KOPT-K1 (cell line): ENCODE results near the gene NUBP1.

ENCODE experiments used
- H3K27ac ChIP-seq: fragments of 200-600 bp; sonication (generic); 2 replicates; pipeline ENCODE4 v1.5.1; 2016; ENCODE audit warnings: antibody characterized with exemption, mild to moderate bottlenecking, low read depth, low read length; ENCODE audit not compliant: poor library complexity, severe bottlenecking
- H3K36me3 ChIP-seq: fragments of 200-600 bp; sonication (generic); 2 replicates; pipeline ENCODE4 v1.5.1; 2017; ENCODE audit warnings: antibody characterized with exemption, mild to moderate bottlenecking, low read length, moderate library complexity; ENCODE audit not compliant: insufficient read depth
- H3K9me3 ChIP-seq: fragments of 200-600 bp; sonication (generic); 2 replicates; pipeline ENCODE4 v1.5.1; 2017; ENCODE audit warnings: antibody characterized with exemption, low read length, mild to moderate bottlenecking; ENCODE audit not compliant: insufficient read depth, poor library complexity, severe bottlenecking

NUBP1 gene

DNA sequence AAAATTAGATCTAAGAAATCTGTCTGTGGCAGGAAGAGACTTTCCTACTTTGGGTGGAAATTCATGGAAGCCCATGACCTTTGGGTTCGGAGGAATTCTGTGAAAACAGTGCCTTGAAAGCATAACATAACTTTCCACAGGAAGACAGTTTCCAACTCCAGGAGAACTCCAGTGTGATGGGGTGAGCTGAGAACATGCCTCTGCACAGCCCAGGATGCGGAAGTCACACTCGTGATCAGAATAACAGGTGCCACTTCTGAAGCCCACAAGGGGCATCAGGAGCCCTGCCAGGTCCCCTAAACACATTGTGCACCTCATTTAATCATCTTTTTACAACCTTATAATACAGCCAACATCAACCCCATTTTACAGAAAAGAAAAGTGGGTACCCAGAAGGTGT, 65.2 kb downstream of the NUBP1 start:
- Histone ChIP-seq H3K9me3 (peaks cover 8% of the 10 kb centered on the region), H3K36me3 (no peaks in the 10 kb centered on the region), H3K27ac (no peak overlapping the region)

DNA sequence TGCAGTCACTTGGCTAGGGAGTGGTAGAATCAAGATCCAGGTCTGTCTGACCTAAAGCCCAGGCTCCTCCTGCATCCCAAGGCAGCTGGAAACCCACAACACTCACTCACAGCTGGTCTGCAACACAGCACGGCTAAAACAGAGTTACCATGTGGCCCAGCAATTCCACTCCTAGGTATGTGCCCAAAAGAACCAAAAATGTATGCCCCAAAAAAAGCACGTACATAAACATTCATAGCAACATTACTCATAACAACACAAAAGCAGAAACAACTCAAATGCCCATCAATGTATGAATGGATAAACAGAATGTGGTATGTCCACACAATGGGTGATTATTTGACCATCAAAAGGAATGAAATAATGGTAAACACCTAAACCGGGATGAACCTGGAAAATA, 66.1 kb downstream of the NUBP1 start:
- Histone ChIP-seq H3K27ac (no peak overlapping the region), H3K9me3 (peaks cover 8% of the 10 kb centered on the region), H3K36me3 (no peaks in the 10 kb centered on the region)

GRCh38 chr16:10812312-10813098, 68.9 kb downstream of the NUBP1 start:
- peaks cover 8% of the 10 kb centered on the region for H3K9me3 ChIP-seq
- H3K36me3 ChIP-seq = no peaks in the 10 kb centered on the region
- H3K27ac ChIP-seq = no peak overlapping the region

- Histone ChIP-seq H3K36me3 (no peaks in the 10 kb centered on the region), H3K27ac (no peak overlapping the region), H3K9me3 (peaks cover 8% of the 10 kb centered on the region)
Measured at GRCh38 chr16:10813099-10813455, 69.4 kb downstream of the NUBP1 start.

GRCh38 chr16:10817514-10817913, 73.9 kb downstream of the NUBP1 start:
- Histone ChIP-seq H3K27ac (no peak overlapping the region), H3K9me3 (no peaks in the 10 kb centered on the region), H3K36me3 (no peaks in the 10 kb centered on the region)

DNA sequence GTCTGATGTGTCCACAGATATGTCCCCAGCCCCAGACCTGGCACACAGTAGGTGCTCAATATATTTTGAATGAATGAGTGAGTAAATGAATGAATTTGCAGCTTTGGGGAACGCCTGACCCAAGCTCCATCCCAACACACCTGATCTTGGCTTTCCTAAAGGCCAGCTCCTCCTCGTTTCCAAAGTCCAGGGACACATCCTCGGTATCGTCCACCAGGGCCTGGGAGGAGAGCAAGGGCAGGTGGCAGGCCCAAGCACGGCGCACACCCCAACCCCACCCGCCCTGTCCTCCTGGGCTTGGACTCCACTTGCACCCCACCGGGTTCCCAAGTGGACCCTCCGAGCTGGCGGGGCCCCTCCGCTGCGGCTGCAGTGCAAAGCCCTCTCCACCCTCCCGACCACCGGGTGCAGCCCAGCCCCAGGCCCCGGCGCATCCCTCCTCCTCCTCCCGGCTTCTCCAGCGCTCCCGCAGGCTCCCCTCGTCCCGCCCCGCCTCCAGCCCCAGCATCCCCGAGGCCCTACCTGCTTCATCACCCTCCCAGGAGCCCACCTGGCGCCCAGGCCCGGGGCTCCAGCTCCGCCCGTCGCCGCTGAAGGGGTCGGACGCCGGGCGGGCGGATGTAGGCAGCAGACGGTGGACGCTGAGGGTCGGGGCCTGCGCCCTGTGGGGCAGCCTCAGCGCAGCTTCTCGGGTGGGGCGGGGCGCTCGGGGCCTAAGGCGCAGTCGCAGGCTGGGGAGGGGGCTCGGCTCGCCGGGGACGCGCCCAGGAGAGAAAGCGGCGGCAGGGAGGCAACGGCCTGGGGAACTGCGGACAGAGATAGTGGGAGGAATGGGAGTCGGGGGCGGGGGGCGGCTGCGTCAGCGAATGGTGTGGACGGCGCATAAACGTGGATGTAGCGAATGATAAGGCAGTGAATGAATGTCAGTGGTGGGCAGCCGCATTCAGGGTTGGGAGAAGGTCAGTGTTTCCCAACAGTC, 74.6 kb downstream of the NUBP1 start, which contains the start of gene TVP23A:
TVP23A (minus strand) TSS at position 832 of the 979 bp plus-strand sequence; CDS start at position 531, 301 bp downstream.
- Histone ChIP-seq H3K27ac (no peak within 1 kb of the TSS), H3K36me3 (no peaks in the 10 kb centered on the region), H3K9me3 (no peaks in the 10 kb centered on the region)
